Activated CD4-positive, alpha-beta T cell treated with anti-CD3 and anti-CD28 coated beads, Interleukin-2, amount 50 U/mL, for 24 hours (primary cell): ENCODE measurements around the gene ITIH5.

ENCODE experiments used
- DNase-seq, 2 donors: peaks; one replicate each; pipeline ENCODE4 v3.0.0-alpha.2; 2020; ENCODE audit warnings: low read depth in 1 of 2, low spot score in 1 of 2

The ITIH5 gene

GRCh38 chr10:7525314-7526016 lies 141.3 kb downstream of the ITIH5 start:
- peak in 1 of 2 donors; percentile 64 for DNase-seq

- no peak for DNase-seq
Observed at GRCh38 chr10:7523656-7524055, 143.1 kb downstream of the ITIH5 start.

DNA sequence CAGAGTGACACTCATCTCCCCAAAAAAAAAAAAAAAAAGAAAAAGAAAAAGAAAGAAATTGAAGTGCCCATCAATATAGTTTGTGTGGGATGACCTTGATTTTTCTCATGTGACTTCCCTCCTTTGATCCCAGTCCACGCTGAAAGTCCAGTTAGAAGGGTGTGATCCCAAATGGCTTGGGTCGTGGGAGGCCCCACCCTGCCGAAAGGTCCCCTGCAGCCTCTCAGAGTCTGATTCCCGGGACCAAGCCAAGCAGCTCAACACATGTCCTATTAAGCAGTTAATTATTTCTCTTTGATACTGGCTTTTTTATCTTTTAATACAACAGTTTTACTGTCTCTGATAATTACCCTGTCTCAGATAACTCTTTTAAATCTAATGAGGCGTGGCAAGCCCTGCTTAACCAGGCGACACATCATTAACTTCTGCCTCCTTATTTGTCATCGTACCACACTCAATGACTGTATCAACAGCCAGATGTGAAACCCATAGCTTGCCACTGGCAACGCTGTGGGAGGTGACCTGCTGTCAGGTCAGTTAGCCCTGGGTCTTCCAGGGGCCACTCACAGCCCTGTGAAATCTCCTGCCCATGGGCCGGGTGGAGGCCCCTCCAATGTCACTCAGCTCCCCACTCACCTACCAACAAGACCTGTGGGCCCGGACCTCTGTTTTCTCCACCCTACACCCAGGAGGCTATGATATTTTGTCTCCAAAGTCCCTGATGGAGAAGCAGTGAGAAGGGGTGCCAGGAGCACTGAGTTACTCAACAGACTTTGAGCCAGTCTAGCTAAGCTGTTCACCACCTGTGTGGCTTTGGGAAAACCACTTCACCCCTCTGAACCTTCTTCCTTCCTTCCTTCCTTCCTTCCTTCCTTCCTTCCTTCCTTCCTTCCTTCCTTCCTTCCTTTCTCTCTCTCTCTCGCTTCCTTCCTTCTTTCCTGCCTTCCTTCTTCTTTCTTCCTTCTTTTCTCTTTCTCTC lies 146.0 kb downstream of the ITIH5 start:
- DNase-seq = no peak

DNA sequence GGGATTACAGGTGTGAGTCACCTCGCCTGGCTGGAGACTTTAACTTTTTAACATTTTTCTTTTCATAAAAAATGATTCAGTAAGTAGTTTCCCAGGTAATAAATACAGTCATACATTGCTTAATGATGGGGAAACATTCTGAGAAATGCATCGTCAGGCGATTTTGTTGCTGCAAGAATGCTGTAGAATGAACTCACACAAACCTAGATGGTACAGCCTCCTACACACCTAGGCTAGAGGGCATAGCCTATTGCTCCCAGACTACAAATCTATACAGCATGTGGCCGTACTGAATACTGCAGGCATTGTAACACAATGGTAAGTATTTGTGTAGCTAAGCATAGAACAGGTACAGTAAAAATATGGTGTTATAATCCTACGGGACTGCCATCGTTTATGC lies 147.4 kb downstream of the ITIH5 start:
- DNase-seq = no peak

DNA sequence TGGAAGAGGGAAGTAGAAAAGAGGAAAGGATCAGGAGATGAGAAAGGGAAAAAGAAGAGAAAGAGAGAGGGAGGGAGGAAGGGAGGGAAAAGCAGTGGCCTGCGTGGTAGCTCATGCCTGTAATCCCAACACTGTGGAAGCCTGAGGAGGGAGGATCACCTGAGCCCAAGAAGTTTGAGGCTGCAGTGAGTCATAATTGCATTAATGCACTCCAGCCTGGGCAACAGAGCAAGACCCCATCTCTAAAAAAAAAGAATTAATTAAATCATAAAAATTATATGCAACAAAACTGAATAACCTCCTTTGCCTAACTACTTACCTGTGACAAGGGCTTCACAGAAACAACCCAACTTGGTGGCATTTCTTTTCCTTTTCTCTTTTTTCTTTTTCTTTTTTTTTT lies 148.1 kb downstream of the ITIH5 start:
- DNase-seq = no peak

- DNase-seq = no peak
Observed at GRCh38 chr10:7515439-7515838, 151.3 kb downstream of the ITIH5 start.

DNA sequence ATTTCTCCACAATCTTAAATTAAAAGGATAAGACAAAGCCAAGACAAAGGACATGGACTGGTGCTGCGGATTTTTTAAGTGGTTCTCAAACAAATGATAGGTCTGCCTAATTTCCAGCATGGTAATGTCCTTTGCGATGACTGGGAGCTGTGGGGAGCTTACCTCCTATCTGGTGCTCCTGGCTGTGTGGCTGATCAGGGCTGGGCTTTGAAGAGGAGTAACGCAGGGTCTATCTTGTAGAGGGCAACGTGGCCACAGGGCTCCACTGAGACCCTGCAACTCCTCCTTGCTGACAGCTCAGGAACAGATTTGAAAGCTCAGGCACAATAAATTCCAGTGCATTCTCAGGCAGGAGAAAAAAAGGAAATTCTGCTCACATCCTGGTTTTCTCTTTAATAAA lies 152.8 kb downstream of the ITIH5 start:
- no peak for DNase-seq

- DNase-seq = no peak
Observed at GRCh38 chr10:7513455-7513854, 153.3 kb downstream of the ITIH5 start.

DNA sequence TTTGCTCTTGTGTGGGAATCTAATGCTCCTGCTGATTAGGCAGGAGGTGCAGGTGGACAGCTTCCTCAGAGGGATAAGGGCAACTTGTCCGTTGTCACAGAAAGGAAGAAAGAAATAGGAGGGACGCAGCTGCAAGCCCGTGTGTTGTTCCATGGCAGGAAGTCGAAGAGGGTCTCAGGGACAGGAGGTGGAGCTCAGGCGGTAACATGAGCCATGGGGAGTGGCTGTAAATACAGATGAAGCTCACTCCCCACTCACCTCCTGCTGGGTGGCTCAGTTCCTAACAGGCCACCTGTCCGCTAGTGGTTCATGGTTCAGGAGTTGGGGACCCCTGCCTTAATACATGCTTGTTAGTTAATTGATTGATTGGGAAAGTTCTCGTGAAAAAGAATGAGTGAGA lies 154.3 kb downstream of the ITIH5 start:
- no peak for DNase-seq

DNA sequence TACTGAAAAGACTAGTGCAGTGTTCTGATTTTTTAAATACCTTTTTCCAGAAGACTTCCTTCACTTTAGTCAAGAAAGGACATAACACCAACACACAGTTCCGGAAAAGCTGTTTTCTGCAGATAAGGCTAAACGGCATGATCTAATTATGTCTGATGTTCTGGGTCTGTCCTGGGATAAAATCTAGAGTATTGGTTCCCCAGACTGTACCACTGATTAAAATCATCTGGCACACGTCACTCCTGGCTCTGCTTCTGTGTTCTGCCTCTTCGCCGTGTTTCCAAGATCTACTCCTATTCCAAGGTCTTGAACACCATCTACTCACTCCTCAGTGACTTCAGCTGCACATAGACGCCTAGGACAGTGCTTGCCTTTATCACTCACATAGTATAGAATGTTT lies 155.2 kb downstream of the ITIH5 start:
- no peak for DNase-seq
